Nephron progenitor cell (in vitro differentiated cells): Measurements from ENCODE around the gene ZDHHC3.

Experiments
- DNase-seq: peaks from one replicate; pipeline ENCODE4 v3.0.0; 2021
- H3K27ac Mint-ChIP-seq: 2 replicates; pipeline ENCODE4 v1.8.0; 2021; ENCODE audit warnings: mild to moderate bottlenecking, moderate library complexity, mixed read lengths
- H3K27me3 Mint-ChIP-seq: 2 replicates; pipeline ENCODE4 v1.8.0; 2021; ENCODE audit warnings: mild to moderate bottlenecking, low read depth, mixed read lengths; ENCODE audit not compliant: poor library complexity
- H3K36me3 Mint-ChIP-seq: 2 replicates; pipeline ENCODE4 v1.8.0; 2021; ENCODE audit warnings: low read depth, mixed read lengths
- H3K4me1 Mint-ChIP-seq: 2 replicates; pipeline ENCODE4 v1.8.0; 2021; ENCODE audit warnings: mixed read lengths
- H3K4me3 Mint-ChIP-seq: 2 replicates; pipeline ENCODE4 v1.8.0; 2021; ENCODE audit warnings: mild to moderate bottlenecking, moderate library complexity, mixed read lengths
- H3K9me3 Mint-ChIP-seq: 2 replicates; pipeline ENCODE4 v1.8.0; 2021; ENCODE audit warnings: mild to moderate bottlenecking, moderate library complexity, mixed read lengths
- TF ChIP-seq, protein P1 (sequence below): fragments of 200-600 bp; sonication (generic); IDR thresholded peaks from 2 replicates; pipeline ENCODE4 v1.5.0; 2021; ENCODE audit warnings: antibody characterized with exemption

ZDHHC3 gene

DNA sequence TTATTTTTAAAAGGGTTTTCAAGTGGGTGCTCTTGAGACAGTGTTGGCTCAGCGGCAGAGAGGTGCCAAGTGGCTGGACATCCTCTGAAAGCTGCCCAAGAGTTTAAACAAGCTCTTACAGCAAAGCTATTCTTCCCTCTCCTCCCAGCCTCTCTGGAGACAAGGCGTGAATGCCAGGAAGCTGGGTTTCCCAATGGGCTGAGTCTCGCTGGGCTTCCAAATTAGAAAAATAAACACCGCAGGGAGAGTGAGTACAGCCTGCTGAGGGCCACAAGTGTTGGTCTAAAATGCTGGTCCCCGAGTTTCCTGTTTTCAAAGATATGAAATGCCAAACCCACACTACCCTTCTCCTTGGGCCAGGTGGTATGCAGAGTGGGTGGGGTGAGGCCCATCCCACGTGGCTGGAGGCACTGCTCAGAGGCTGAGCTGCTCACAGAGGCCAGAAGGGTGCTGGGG, 36.4 kb downstream of the ZDHHC3 start:
- TF ChIP-seq, protein P1, sequence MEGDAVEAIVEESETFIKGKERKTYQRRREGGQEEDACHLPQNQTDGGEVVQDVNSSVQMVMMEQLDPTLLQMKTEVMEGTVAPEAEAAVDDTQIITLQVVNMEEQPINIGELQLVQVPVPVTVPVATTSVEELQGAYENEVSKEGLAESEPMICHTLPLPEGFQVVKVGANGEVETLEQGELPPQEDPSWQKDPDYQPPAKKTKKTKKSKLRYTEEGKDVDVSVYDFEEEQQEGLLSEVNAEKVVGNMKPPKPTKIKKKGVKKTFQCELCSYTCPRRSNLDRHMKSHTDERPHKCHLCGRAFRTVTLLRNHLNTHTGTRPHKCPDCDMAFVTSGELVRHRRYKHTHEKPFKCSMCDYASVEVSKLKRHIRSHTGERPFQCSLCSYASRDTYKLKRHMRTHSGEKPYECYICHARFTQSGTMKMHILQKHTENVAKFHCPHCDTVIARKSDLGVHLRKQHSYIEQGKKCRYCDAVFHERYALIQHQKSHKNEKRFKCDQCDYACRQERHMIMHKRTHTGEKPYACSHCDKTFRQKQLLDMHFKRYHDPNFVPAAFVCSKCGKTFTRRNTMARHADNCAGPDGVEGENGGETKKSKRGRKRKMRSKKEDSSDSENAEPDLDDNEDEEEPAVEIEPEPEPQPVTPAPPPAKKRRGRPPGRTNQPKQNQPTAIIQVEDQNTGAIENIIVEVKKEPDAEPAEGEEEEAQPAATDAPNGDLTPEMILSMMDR: no peak
- no peaks in the 10 kb centered on the region for H3K9me3 Mint-ChIP-seq
- DNase-seq: no peak
- no peak overlapping the region for H3K27ac Mint-ChIP-seq
- no peak overlapping the region for H3K4me3 Mint-ChIP-seq
- peaks cover 8% of the 10 kb centered on the region for H3K4me1 Mint-ChIP-seq
- peaks cover 46% of the 10 kb centered on the region for H3K36me3 Mint-ChIP-seq
- no peaks in the 10 kb centered on the region for H3K27me3 Mint-ChIP-seq

- H3K4me1 Mint-ChIP-seq: no peaks in the 10 kb centered on the region
- DNase-seq: no peak
- peak overlapping the region; percentile 79 for H3K27ac Mint-ChIP-seq
- peaks cover 32% of the 10 kb centered on the region for H3K36me3 Mint-ChIP-seq
- no peak overlapping the region for H3K4me3 Mint-ChIP-seq
- no peaks in the 10 kb centered on the region for H3K9me3 Mint-ChIP-seq
- TF ChIP-seq, protein P1: no peak
- H3K27me3 Mint-ChIP-seq: no peaks in the 10 kb centered on the region
These were observed 42.7 kb downstream of the ZDHHC3 start for GRCh38 chr3:44932986-44933944.

GRCh38 chr3:44932271-44932670, 43.7 kb downstream of the ZDHHC3 start:
- Mint-ChIP-seq H3K4me1 (no peaks in the 10 kb centered on the region), H3K27ac (no peak overlapping the region), H3K4me3 (no peak overlapping the region), H3K9me3 (no peaks in the 10 kb centered on the region), H3K36me3 (peaks cover 34% of the 10 kb centered on the region), H3K27me3 (no peaks in the 10 kb centered on the region)
- TF ChIP-seq, protein P1: no peak
- no peak for DNase-seq

GRCh38 chr3:44931791-44932190, 44.2 kb downstream of the ZDHHC3 start:
- no peaks in the 10 kb centered on the region for H3K4me1 Mint-ChIP-seq
- H3K36me3 Mint-ChIP-seq: peaks cover 35% of the 10 kb centered on the region
- no peak overlapping the region for H3K4me3 Mint-ChIP-seq
- no peaks in the 10 kb centered on the region for H3K27me3 Mint-ChIP-seq
- no peak overlapping the region for H3K27ac Mint-ChIP-seq
- no peaks in the 10 kb centered on the region for H3K9me3 Mint-ChIP-seq
- no peak for DNase-seq
- TF ChIP-seq, protein P1: no peak

DNA sequence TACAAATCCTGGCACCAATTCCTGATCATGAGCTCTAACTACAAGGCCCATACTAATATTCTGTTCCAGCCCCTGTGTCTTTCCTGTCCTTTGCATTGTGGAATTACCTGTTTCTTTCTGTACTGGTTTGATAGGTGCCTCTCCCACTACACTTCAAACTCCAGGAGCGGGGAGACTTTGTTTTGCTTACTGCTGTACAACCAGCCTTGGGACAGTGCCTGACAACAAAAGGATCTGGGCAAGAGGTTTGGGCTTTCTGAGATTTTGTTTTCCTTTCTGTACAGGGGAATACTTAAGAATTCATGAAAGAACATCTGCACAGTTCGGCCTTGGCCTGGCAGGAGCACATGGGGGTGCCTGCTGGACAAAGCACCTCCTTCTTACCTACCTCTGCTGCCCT, 45.1 kb downstream of the ZDHHC3 start:
- no peak for DNase-seq
- TF ChIP-seq, protein P1: no peak
- H3K9me3 Mint-ChIP-seq: no peaks in the 10 kb centered on the region
- no peaks in the 10 kb centered on the region for H3K4me1 Mint-ChIP-seq
- H3K4me3 Mint-ChIP-seq: no peak overlapping the region
- H3K36me3 Mint-ChIP-seq: peaks cover 35% of the 10 kb centered on the region
- H3K27ac Mint-ChIP-seq: peak overlapping the region; percentile 87
- H3K27me3 Mint-ChIP-seq: no peaks in the 10 kb centered on the region
